ENCODE measurements around the gene MGMT.

Gene MGMT

GRCh38 chr10:129525401-129525801 lies 58.4 kb downstream of the MGMT start:
- Histone ChIP-seq H3K27me3 (ENCODE audit: insufficient read depth, insufficient read length) (no peaks in the 10 kb centered on the region), H3K4me1 (ENCODE audit: insufficient read depth, insufficient read length) (peaks cover 4% of the 10 kb centered on the region), H3K36me3 (ENCODE audit: insufficient read depth, insufficient read length, low read length) (no peaks in the 10 kb centered on the region), H3K9ac (ENCODE audit: insufficient read length, low read depth) (no peak overlapping the region), H3K9me3 (ENCODE audit: insufficient read depth, low read length) (no peaks in the 10 kb centered on the region), H3K4me3 (ENCODE audit: insufficient read length, low read depth) (no peak overlapping the region)
- no peak for DNase-seq (ENCODE audit: low read depth, low spot score)
- no peak for TF ChIP-seq ZNF274 (IDR thresholded peaks at IDR 0.05; ENCODE audit: low read depth, low read length)
- no peak for TF ChIP-seq YY1 (IDR thresholded peaks at IDR 0.05; ENCODE audit: insufficient read depth, insufficient read length)
- no peak for TF ChIP-seq SUZ12 (IDR thresholded peaks at IDR 0.05; ENCODE audit: extremely low read depth, insufficient read depth, insufficient read length)

GRCh38 chr10:129526943-129527342 lies 59.9 kb downstream of the MGMT start:
- no peak for TF ChIP-seq ZNF274 (IDR thresholded peaks at IDR 0.05; ENCODE audit: low read depth, low read length)
- no peak for TF ChIP-seq SUZ12 (IDR thresholded peaks at IDR 0.05; ENCODE audit: extremely low read depth, insufficient read depth, insufficient read length)
- no peak for TF ChIP-seq YY1 (IDR thresholded peaks at IDR 0.05; ENCODE audit: insufficient read depth, insufficient read length)
- Histone ChIP-seq H3K36me3 (ENCODE audit: insufficient read depth, insufficient read length, low read length) (no peaks in the 10 kb centered on the region), H3K4me1 (ENCODE audit: insufficient read depth, insufficient read length) (peaks cover 2% of the 10 kb centered on the region), H3K27me3 (ENCODE audit: insufficient read depth, insufficient read length) (no peaks in the 10 kb centered on the region), H3K9ac (ENCODE audit: insufficient read length, low read depth) (no peak overlapping the region), H3K4me3 (ENCODE audit: insufficient read length, low read depth) (no peak overlapping the region), H3K9me3 (ENCODE audit: insufficient read depth, low read length) (no peaks in the 10 kb centered on the region)
- no peak for DNase-seq (ENCODE audit: low read depth, low spot score)

GRCh38 chr10:129528376-129528978 lies 61.4 kb downstream of the MGMT start:
- H3K36me3 ChIP-seq (ENCODE audit: insufficient read depth, insufficient read length, low read length): no peaks in the 10 kb centered on the region
- H3K27me3 ChIP-seq (ENCODE audit: insufficient read depth, insufficient read length): no peaks in the 10 kb centered on the region
- TF ChIP-seq ZNF274 (IDR thresholded peaks at IDR 0.05; ENCODE audit: low read depth, low read length) (no peak), SUZ12 (IDR thresholded peaks at IDR 0.05; ENCODE audit: extremely low read depth, insufficient read depth, insufficient read length) (no peak)
- no peak overlapping the region for H3K4me3 ChIP-seq (ENCODE audit: insufficient read length, low read depth)
- no peak overlapping the region for H3K9ac ChIP-seq (ENCODE audit: insufficient read length, low read depth)
- peaks cover 5% of the 10 kb centered on the region for H3K4me1 ChIP-seq (ENCODE audit: insufficient read depth, insufficient read length)
- no peaks in the 10 kb centered on the region for H3K9me3 ChIP-seq (ENCODE audit: insufficient read depth, low read length)
- no peak for DNase-seq (ENCODE audit: low read depth, low spot score)

- no peaks in the 10 kb centered on the region for H3K36me3 ChIP-seq (ENCODE audit: insufficient read depth, insufficient read length, low read length)
- H3K4me1 ChIP-seq (ENCODE audit: insufficient read depth, insufficient read length): peaks cover 5% of the 10 kb centered on the region
- H3K9me3 ChIP-seq (ENCODE audit: insufficient read depth, low read length): no peaks in the 10 kb centered on the region
- H3K9ac ChIP-seq (ENCODE audit: insufficient read length, low read depth): no peak overlapping the region
- no peaks in the 10 kb centered on the region for H3K27me3 ChIP-seq (ENCODE audit: insufficient read depth, insufficient read length)
- H3K4me3 ChIP-seq (ENCODE audit: insufficient read length, low read depth): no peak overlapping the region
- DNase-seq (ENCODE audit: low read depth, low spot score): no peak
- no peak for TF ChIP-seq SUZ12 (IDR thresholded peaks at IDR 0.05; ENCODE audit: extremely low read depth, insufficient read depth, insufficient read length)
- no peak for TF ChIP-seq YY1 (IDR thresholded peaks at IDR 0.05; ENCODE audit: insufficient read depth, insufficient read length)
- no peak for TF ChIP-seq ZNF274 (IDR thresholded peaks at IDR 0.05; ENCODE audit: low read depth, low read length)
Measured at GRCh38 chr10:129530581-129530980, 63.5 kb downstream of the MGMT start.

GRCh38 chr10:129531195-129531968 lies 64.3 kb downstream of the MGMT start:
- DNase-seq (ENCODE audit: low read depth, low spot score): no peak
- peaks cover 5% of the 10 kb centered on the region for H3K4me1 ChIP-seq (ENCODE audit: insufficient read depth, insufficient read length)
- H3K27me3 ChIP-seq (ENCODE audit: insufficient read depth, insufficient read length): no peaks in the 10 kb centered on the region
- no peak overlapping the region for H3K9ac ChIP-seq (ENCODE audit: insufficient read length, low read depth)
- H3K36me3 ChIP-seq (ENCODE audit: insufficient read depth, insufficient read length, low read length): no peaks in the 10 kb centered on the region
- H3K4me3 ChIP-seq (ENCODE audit: insufficient read length, low read depth): no peak overlapping the region
- no peaks in the 10 kb centered on the region for H3K9me3 ChIP-seq (ENCODE audit: insufficient read depth, low read length)
- TF ChIP-seq ZNF274 (IDR thresholded peaks at IDR 0.05; ENCODE audit: low read depth, low read length) (no peak), SUZ12 (IDR thresholded peaks at IDR 0.05; ENCODE audit: extremely low read depth, insufficient read depth, insufficient read length) (no peak)

- Histone ChIP-seq H3K4me3 (ENCODE audit: insufficient read length, low read depth) (no peak overlapping the region), H3K27me3 (ENCODE audit: insufficient read depth, insufficient read length) (no peaks in the 10 kb centered on the region), H3K4me1 (ENCODE audit: insufficient read depth, insufficient read length) (peaks cover 5% of the 10 kb centered on the region), H3K9me3 (ENCODE audit: insufficient read depth, low read length) (no peaks in the 10 kb centered on the region), H3K9ac (ENCODE audit: insufficient read length, low read depth) (no peak overlapping the region), H3K36me3 (ENCODE audit: insufficient read depth, insufficient read length, low read length) (no peaks in the 10 kb centered on the region)
- no peak for DNase-seq (ENCODE audit: low read depth, low spot score)
- TF ChIP-seq YY1 (IDR thresholded peaks at IDR 0.05; ENCODE audit: insufficient read depth, insufficient read length) (no peak), SUZ12 (IDR thresholded peaks at IDR 0.05; ENCODE audit: extremely low read depth, insufficient read depth, insufficient read length) (no peak), ZNF274 (IDR thresholded peaks at IDR 0.05; ENCODE audit: low read depth, low read length) (no peak)
Measured at GRCh38 chr10:129531969-129532660, 65.1 kb downstream of the MGMT start.

GRCh38 chr10:129532838-129533237 lies 65.8 kb downstream of the MGMT start:
- no peak for DNase-seq (ENCODE audit: low read depth, low spot score)
- no peaks in the 10 kb centered on the region for H3K36me3 ChIP-seq (ENCODE audit: insufficient read depth, insufficient read length, low read length)
- H3K9ac ChIP-seq (ENCODE audit: insufficient read length, low read depth): no peak overlapping the region
- no peaks in the 10 kb centered on the region for H3K9me3 ChIP-seq (ENCODE audit: insufficient read depth, low read length)
- H3K27me3 ChIP-seq (ENCODE audit: insufficient read depth, insufficient read length): no peaks in the 10 kb centered on the region
- H3K4me1 ChIP-seq (ENCODE audit: insufficient read depth, insufficient read length): peaks cover 5% of the 10 kb centered on the region
- H3K4me3 ChIP-seq (ENCODE audit: insufficient read length, low read depth): no peak overlapping the region
- TF ChIP-seq SUZ12 (IDR thresholded peaks at IDR 0.05; ENCODE audit: extremely low read depth, insufficient read depth, insufficient read length): no peak
- no peak for TF ChIP-seq YY1 (IDR thresholded peaks at IDR 0.05; ENCODE audit: insufficient read depth, insufficient read length)
- TF ChIP-seq ZNF274 (IDR thresholded peaks at IDR 0.05; ENCODE audit: low read depth, low read length): no peak
